Astrocyte of the spinal cord (primary cell): Measurements from ENCODE around the gene FRS2.

Experiments used
- DNase-seq: peaks from one replicate; pipeline ENCODE4 v3.0.0; 2011; ENCODE audit warnings: low read depth, low spot score
- H3K4me3 ChIP-seq: 2 replicates; pipeline ENCODE4 v1.5.1; 2011; ENCODE audit warnings: low read depth, mild to moderate bottlenecking, low read length, moderate library complexity
- in situ Hi-C: cut with HindIII; loops from 2 replicates; pipeline ENCODE4 v1.10.0; 2017; ENCODE audit warnings: low sequenced_read_pairs
- TF ChIP-seq, protein P1 (sequence below): IDR thresholded peaks from 2 replicates; pipeline ENCODE4 v1.5.1; 2012; ENCODE audit warnings: low read depth, mild to moderate bottlenecking, low read length, inconsistent platforms

FRS2 gene

GRCh38 chr12:69479675-69480074 is 9.5 kb downstream of the FRS2 start:
- DNase-seq, result no peak
- TF ChIP-seq, protein P1, sequence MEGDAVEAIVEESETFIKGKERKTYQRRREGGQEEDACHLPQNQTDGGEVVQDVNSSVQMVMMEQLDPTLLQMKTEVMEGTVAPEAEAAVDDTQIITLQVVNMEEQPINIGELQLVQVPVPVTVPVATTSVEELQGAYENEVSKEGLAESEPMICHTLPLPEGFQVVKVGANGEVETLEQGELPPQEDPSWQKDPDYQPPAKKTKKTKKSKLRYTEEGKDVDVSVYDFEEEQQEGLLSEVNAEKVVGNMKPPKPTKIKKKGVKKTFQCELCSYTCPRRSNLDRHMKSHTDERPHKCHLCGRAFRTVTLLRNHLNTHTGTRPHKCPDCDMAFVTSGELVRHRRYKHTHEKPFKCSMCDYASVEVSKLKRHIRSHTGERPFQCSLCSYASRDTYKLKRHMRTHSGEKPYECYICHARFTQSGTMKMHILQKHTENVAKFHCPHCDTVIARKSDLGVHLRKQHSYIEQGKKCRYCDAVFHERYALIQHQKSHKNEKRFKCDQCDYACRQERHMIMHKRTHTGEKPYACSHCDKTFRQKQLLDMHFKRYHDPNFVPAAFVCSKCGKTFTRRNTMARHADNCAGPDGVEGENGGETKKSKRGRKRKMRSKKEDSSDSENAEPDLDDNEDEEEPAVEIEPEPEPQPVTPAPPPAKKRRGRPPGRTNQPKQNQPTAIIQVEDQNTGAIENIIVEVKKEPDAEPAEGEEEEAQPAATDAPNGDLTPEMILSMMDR, result no peak
- no peak overlapping the region for H3K4me3 ChIP-seq
- in situ Hi-C loops, result no loop called here

GRCh38 chr12:69480698-69481097 is 10.5 kb downstream of the FRS2 start:
- no peak overlapping the region for H3K4me3 ChIP-seq
- no peak for DNase-seq
- TF ChIP-seq, protein P1, result no peak
- in situ Hi-C loops, result no loop called here

DNA sequence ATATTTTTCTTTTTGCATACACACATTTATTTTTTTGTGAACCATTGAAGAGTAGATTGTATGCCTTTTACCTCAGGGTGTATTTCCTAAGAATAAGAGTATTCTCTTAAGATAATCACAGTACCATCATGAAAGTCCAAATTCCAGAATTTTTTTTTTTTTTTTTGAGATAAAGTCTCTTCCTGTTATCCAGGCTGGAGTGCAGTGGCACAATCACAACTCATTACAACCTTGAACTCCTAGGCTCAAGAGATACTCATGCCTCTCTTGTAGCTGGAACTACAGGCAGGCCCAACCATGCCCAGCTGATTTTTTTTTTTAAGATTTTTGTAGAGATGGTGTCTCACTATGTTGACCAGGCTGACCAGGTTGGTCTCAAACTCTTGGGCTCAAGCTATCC is 10.9 kb downstream of the FRS2 start:
- no peak overlapping the region for H3K4me3 ChIP-seq
- DNase-seq, result no peak
- TF ChIP-seq, protein P1, result no peak
- in situ Hi-C loops, result no loop called here

GRCh38 chr12:69483700-69484099 is 13.5 kb downstream of the FRS2 start:
- TF ChIP-seq, protein P1, result no peak
- in situ Hi-C loops, result no loop called here
- no peak overlapping the region for H3K4me3 ChIP-seq
- no peak for DNase-seq

- in situ Hi-C loops, result no loop called here
- TF ChIP-seq, protein P1, result no peak
- DNase-seq, result no peak
- H3K4me3 ChIP-seq, result no peak overlapping the region
These were observed 14.2 kb downstream of the FRS2 start for GRCh38 chr12:69484428-69484827.

- in situ Hi-C loops, result no loop called here
These were observed 20.9 kb downstream of the FRS2 start for GRCh38 chr12:69490920-69491643.

More at GRCh38 chr12:69490920-69491643, 20.9 kb downstream of the FRS2 start:
- no peak overlapping the region for H3K4me3 ChIP-seq
- TF ChIP-seq, protein P1, result no peak
- DNase-seq, result no peak
